Colonic mucosa (tissue), 4 donors: ENCODE results near the gene FAM20A. TPM values are rescaled to one million over a fixed set of nuclear protein-coding genes. Genes with fewer than 3 reads are reported as not detected.
A peak's percentile ranks its signal among the peaks of the same experiment; 100 is the strongest.

ENCODE experiments used
- DNase-seq: peaks from one replicate; pipeline ENCODE4 v3.0.0-alpha.2; 2020
- H3K27ac ChIP-seq: fragments of 200-600 bp; one replicate; pipeline ENCODE4 v1.8.0; 2021
- H3K27me3 ChIP-seq: fragments of 200-600 bp; one replicate; pipeline ENCODE4 v1.8.0; 2021
- H3K36me3 ChIP-seq: fragments of 200-600 bp; one replicate; pipeline ENCODE4 v1.8.0; 2021
- H3K4me1 ChIP-seq: fragments of 200-600 bp; one replicate; pipeline ENCODE4 v1.8.0; 2021; ENCODE audit warnings: mild to moderate bottlenecking
- H3K4me3 ChIP-seq: fragments of 200-600 bp; one replicate; pipeline ENCODE4 v1.8.0; 2021
- H3K9ac ChIP-seq, 2 donors: one replicate each; pipeline ENCODE4 v1.7.0; 2013; ENCODE audit warnings: control low read depth in 2 of 2, low read depth in 2 of 2, low read length in 2 of 2
- H3K9me3 ChIP-seq: fragments of 200-600 bp; one replicate; pipeline ENCODE4 v1.8.0; 2021
- intact Hi-C: fragments of 100-400 bp; cut with DNase I; formaldehyde crosslinking; loops from one replicate; pipeline ENCODE4 v1.14.1; 2022
- total RNA-seq, 2 donors: library from RNA; stranded (reverse); fragmentation: NEBNext Ultra II Directional in 1 of 2; extraction: Animal tissue kit (Norgen Biotek cat#: 25700) in 1 of 2; gene quantifications; one replicate each; pipeline ENCODE4 v1.2.1, GENCODE V29; 2021
- TF ChIP-seq, protein P1 (sequence below): fragments of 200-600 bp; IDR thresholded peaks from one replicate; pipeline ENCODE4 v1.8.0; 2022; ENCODE audit warnings: antibody characterized with exemption, mild to moderate bottlenecking
- donor health status: healthy.
- donor health status: DM: no; HTN: no; CAD: no.
- donor health status: DM: no; HTN: no; CAD: no.

FAM20A gene
- total RNA-seq, 2 donors from 2014 or later = 0.72 to 4.1 TPM

- H3K9ac ChIP-seq = no peak overlapping the region
- no peaks in the 10 kb centered on the region for H3K4me1 ChIP-seq
- intact Hi-C loops = no loop called here
- H3K27ac ChIP-seq = no peak overlapping the region
- DNase-seq = peak; percentile 70
- TF ChIP-seq, protein P1, sequence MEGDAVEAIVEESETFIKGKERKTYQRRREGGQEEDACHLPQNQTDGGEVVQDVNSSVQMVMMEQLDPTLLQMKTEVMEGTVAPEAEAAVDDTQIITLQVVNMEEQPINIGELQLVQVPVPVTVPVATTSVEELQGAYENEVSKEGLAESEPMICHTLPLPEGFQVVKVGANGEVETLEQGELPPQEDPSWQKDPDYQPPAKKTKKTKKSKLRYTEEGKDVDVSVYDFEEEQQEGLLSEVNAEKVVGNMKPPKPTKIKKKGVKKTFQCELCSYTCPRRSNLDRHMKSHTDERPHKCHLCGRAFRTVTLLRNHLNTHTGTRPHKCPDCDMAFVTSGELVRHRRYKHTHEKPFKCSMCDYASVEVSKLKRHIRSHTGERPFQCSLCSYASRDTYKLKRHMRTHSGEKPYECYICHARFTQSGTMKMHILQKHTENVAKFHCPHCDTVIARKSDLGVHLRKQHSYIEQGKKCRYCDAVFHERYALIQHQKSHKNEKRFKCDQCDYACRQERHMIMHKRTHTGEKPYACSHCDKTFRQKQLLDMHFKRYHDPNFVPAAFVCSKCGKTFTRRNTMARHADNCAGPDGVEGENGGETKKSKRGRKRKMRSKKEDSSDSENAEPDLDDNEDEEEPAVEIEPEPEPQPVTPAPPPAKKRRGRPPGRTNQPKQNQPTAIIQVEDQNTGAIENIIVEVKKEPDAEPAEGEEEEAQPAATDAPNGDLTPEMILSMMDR = peak; percentile 34
- no peaks in the 10 kb centered on the region for H3K36me3 ChIP-seq
- H3K27me3 ChIP-seq = no peaks in the 10 kb centered on the region
- H3K4me3 ChIP-seq = no peak overlapping the region
- H3K9me3 ChIP-seq = no peaks in the 10 kb centered on the region
These were observed 12.7 kb upstream of the FAM20A start for GRCh38 chr17:68613739-68614298.

DNA sequence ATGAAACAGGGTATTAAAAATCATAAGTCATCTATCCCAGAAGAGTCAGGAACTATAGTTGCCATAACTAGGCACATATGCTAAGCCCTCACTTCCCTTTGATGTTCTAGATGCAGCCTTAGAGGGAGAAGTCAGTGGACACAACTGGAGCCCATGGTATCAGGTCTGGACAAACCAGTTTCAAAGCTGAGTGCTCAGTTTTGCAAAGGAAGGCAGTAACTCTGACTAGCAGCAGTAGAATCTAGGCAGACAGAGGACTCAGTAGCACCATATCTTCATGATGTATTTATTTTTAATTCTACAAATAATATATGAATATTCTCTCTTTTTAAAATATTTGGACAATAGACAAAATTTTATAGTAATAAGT lies 11.7 kb upstream of the FAM20A start:
- no peaks in the 10 kb centered on the region for H3K9me3 ChIP-seq
- no peak overlapping the region for H3K9ac ChIP-seq

GRCh38 chr17:68612209-68612922 lies 11.2 kb upstream of the FAM20A start:
- no peaks in the 10 kb centered on the region for H3K27me3 ChIP-seq
- DNase-seq = no peak
- H3K4me1 ChIP-seq = no peaks in the 10 kb centered on the region
- no peaks in the 10 kb centered on the region for H3K9me3 ChIP-seq
- no peaks in the 10 kb centered on the region for H3K36me3 ChIP-seq
- no peak overlapping the region for H3K27ac ChIP-seq
- intact Hi-C loops = no loop called here
- TF ChIP-seq, protein P1 = no peak
- H3K9ac ChIP-seq = no peak overlapping the region
- no peak overlapping the region for H3K4me3 ChIP-seq

More for the DNA sequence above, 11.7 kb upstream of the FAM20A start:
- no peak overlapping the region for H3K27ac ChIP-seq
- no peaks in the 10 kb centered on the region for H3K27me3 ChIP-seq
- H3K4me1 ChIP-seq = no peaks in the 10 kb centered on the region
- H3K36me3 ChIP-seq = no peaks in the 10 kb centered on the region
- no peak for DNase-seq
- TF ChIP-seq, protein P1 = no peak
- no peak overlapping the region for H3K4me3 ChIP-seq
- intact Hi-C loops = no loop called here

- Histone ChIP-seq H3K9ac (no peak overlapping the region), H3K36me3 (no peaks in the 10 kb centered on the region), H3K4me1 (no peaks in the 10 kb centered on the region), H3K27me3 (no peaks in the 10 kb centered on the region), H3K4me3 (no peak overlapping the region), H3K9me3 (no peaks in the 10 kb centered on the region), H3K27ac (no peak overlapping the region)
- no peak for DNase-seq
- intact Hi-C loops = no loop called here
- TF ChIP-seq, protein P1 = no peak
These were observed 10.4 kb upstream of the FAM20A start for GRCh38 chr17:68611353-68612208.

DNA sequence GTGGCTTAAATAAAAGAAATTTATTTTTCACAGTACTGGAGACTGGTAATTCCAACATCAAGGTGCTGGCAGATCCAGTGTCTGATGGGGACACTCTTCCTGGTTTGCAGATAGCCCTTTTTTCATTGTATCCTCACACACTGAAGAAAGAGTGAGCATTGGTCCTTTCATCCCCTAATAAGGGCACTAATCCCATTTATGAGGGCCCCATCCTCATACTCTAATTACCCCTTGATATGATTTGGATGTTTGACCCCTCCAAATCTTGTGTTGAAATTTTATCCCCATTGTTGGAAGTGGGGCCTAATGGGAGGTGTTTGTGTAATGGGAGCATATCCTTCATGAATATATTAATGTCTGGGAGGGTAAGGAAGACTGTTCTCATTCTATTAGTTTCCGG lies 9.4 kb upstream of the FAM20A start:
- Histone ChIP-seq H3K4me1 (no peaks in the 10 kb centered on the region), H3K27me3 (no peaks in the 10 kb centered on the region), H3K4me3 (no peak overlapping the region), H3K27ac (no peak overlapping the region), H3K9me3 (no peaks in the 10 kb centered on the region), H3K9ac (no peak overlapping the region), H3K36me3 (no peaks in the 10 kb centered on the region)
- intact Hi-C loops = no loop called here
- TF ChIP-seq, protein P1 = no peak
- DNase-seq = no peak
